HG03103 (cell line): ENCODE measurements around the gene LCP2.

Source experiments
- ATAC-seq: cut with Tn5 transposase; IDR thresholded peaks from one replicate; pipeline ENCODE4 v1.9.1; 2021; ENCODE audit warnings: low read depth; ENCODE audit not compliant: unreplicated experiment

The LCP2 gene

DNA sequence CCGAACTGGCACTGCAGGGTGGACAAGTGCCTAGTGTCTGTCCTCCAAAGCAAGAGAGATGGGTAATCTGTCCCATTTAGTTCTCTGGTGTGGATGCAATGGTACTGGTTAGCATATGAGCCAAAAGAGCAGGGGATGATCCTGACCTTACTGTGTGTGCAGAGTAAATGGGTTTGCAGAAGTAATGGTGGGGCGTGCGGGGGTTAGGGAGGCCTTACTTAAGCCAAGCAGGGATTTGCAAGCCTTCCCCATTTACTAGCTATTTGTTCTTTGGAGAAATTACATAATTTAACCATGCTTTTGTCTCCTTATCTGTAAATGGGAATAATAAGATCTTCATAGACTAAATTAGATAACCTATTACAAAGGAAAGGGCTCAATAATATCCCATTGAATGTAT is 19.9 kb upstream of the LCP2 start:
- no peak for ATAC-seq

DNA sequence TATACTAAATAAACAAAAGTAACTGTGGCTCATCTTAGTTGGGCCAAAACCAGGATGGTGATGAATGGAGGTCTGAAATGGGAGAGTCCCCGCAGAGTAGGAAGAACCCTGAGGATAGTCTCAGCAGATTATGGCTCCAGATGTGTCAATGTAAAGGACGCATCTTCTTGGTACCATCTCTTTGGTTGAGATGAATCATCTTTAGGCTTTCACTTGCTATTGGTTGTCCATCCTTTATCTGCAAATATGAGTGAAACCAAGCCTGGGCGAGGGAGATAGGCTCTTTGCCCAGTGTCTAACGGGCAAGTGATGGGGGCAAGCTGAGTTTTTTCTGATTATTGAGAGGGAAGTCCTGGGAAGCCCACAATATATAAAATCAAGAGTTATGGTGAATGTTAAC is 19.4 kb upstream of the LCP2 start:
- no peak for ATAC-seq

DNA sequence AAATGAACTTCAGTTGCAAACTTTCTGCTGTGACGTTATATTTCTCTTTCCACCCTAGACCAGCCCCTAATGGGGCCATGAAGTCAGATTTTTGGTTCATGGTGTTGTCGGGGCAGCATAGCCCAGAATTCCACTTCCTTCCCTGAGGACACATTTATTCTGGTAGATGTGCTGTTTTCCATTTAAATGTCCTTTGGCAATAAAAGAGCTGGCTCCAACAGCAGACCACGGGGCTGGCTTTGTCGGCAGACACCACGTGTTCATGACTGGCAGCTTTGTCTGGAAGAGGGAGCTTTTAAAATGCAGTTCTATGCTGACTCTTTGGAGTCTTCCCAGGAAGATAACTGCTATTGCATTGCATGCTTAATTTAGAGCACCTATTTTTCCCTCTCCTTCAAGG is 17.6 kb upstream of the LCP2 start:
- no peak for ATAC-seq

DNA sequence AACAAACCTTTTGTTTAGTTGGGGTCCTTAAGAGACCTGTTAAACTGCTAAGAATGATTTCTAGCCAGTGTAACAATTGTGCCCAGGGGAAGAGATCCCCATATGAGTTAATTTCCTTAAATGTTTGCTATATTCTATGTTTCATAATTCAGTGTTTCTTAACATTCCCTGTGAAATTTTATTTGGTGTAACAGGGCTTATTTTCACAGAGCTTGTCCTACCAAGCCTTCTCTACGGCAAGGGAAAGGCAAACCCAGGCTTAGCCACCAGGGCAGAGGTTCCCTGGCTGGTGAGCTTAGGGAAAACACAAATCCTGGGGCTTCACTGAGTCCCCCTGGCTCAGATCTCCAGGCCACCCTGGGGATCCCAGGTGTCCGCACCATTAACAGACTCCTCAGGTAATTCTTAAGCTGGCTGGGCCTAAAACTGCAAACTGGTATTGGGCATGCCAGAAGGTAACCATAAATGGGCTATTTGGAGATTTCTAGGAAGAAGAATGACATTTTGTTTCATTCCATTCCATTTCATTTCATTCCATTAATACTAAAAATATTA is 17.0 kb upstream of the LCP2 start:
- no peak for ATAC-seq

DNA sequence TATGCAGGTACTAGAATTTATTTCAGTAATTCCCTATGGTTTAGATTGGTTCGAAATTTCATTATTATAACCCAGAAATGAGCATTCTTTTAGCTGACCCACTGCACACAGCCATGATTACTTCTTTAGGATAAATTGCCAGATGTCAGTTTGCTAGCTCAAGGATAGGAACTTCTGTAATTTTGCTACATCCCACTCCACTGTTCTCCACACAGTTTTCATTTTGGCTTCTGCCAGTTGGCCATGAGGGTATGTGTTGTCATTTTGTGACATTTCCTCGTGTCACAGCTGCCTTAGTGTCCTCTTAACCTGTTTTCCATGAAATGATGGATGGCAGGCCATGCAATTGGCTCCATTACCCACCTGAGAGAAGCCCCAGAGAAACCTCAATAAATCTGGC is 16.2 kb upstream of the LCP2 start:
- no peak for ATAC-seq

DNA sequence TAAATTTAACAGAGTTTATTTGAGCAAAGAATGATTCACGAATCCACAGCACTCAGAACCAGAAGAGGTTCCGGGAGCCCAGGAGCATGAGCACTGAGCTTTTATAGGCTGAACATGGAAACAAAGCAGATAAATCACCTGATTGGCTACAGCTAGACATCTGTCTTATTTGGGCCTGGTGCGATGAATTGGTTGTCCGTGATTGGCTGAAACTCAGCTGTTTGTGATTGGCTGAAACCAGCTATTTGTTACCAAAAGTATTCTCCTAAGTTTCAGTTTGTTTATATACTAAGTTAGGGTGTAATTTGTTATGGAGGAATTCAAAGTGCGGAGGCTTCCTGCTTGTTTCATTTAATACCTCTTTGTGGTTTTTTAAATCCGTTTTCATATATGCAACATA is 15.8 kb upstream of the LCP2 start:
- no peak for ATAC-seq

DNA sequence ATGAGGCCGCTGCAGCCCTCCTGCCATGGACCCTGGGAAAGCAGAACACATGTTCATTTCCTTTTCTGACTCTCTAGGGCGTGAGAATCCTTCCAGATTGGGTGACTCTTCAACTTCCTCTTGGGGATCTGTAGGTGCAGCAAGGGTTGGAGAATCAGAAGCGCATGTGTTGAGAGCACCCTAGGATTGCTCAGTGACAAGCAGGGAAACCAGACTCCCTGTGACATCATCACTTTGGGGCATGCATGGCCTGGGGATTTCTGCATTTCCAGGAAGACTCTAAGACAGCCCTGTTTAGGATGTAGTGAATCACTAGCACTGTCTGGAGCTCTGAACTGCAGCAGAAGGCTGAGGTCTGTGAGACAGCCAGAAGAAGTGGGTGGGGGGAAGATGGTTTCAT is 15.1 kb upstream of the LCP2 start:
- peak; percentile 68 for ATAC-seq

DNA sequence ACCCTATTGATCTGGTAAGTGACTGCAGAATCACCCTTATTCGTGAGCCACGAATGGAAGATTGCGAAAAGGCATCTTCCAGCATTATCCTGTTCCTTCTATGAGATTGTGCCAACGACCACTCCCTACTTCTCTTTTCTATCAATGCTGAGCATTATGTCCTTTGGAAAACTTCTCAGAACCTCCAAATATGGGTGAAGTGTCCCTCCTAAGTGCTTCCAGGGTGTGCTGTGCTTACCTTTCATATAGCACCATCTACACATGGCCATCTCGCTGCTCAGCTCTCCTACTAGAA is 14.7 kb upstream of the LCP2 start:
- no peak for ATAC-seq

DNA sequence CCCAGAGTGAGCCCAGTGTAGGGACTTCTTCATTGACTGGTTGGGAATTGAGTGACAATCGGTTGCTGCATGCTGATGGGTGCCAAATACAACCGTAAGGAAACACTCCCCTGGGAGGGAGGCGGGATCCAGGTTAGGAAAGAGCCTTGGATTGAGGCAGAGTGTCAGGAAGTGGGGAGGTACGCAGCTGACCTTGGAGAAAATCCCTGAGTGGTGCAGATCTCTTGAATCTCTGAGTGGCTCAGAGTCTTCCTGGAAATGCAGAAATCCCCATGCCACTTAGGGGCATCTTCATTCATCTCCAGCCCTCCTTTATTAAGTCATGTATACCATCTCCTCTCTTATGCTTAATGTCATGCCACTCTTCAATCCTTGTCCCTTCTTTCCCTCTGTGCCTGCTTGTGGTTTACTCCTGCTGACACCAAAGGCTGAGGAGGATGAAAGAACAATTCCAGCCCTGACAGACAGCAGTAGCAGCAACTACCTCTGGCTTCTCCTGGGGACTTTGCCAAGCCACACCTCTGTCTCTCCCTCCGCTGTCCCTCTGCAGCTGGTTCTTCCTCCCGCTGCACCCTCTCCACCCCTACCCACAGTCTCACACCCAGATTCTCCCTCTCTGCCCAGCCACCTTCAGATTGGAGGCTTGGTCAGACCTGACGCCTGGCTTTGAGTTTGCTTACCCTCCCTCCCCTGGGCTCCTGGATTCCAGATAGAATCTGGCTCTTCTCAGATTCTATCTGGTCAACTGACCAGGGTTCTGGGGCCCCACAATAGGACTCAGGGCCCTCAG is 14.1 kb upstream of the LCP2 start:
- ATAC-seq: no peak

DNA sequence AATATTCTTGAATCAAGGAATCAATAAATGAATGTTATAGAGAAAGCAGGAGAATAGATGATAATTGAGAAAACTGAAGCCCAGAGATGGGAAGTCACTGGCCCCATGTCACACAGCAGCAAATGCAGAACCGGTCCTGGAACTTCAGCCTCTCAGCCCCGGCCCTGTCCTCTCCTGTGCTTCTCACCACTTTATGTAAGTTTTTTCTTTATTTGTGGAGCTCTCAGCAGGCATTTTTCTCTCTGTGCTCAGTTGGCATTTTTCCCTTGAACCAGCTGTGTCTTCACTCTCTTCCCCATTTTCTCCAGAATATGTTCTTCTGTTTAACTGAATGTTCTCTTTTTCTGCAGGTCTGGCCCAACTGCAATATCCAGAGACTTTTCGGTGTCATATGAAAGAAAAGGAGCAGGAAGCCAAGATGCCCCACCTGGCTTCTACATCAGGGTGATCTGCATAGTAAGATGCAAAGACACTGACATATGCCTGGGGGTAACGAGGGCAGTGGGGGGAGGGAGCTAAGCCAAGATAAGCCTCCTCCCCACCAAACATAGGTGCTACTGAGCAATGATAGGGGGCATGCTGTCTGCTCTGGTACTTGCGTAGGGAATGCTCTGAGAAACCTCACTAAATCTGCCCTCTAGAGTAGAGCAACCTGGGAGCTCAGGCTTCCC is 12.8 kb upstream of the LCP2 start:
- ATAC-seq: no peak

DNA sequence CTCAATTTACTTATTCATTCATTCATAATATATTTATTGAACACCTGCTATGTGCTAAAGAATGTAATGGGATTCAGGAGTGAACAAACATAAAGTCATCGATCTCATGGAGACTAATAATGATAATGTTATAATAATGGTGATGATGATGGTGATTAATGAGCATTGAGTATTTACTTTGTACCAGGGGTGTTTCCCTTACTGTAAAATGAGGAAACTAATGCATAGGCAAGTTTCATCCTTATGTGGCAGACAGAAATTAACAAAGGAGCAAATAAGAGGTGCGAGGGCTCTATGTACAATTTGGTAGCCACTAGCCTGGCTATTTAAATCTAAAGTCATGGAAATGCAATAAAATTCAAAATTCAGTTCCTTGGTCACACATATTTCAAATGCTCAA is 11.1 kb upstream of the LCP2 start:
- ATAC-seq: no peak

DNA sequence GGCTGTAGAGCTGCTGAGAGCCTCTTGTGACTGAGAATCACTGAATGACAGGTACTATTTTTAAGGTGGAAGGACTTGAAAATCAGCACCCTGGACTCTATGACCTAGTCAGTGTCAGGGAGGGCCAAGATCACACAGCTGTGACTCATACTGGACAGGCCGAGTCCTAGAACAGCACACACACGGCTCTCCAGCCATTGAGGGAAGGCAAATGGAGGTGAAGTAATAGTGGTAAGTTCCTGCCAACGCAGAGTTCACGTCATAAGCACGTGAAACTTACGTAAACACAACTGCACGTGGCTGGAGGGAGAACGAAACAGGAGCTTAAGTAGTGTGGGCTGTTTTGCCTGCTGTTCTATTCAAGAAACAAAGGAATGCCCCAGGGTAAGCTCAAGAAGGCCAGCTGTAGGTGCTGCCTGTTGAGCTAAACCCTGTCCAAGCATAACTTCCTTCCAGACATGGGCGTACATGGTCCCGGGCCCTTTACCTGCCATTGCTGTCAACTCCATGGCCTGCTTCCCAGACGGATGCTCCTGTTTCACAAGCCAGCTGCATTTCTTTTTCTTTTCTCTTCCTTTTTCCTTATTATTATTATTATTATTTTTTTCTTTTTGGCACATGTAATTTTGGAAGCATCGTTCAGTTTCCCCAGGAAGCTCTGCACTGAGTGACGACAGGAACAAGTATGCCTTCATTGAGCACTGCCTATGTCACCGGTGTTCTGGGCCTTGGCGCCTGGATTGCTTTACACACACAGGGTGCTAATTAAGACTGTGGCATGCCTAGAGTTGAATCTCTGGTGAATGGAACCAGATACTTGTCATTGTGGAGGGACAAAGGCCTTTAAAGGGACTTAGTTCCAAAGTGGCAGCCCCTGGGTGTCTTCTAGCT is 10.2 kb upstream of the LCP2 start:
- ATAC-seq: no peak

DNA sequence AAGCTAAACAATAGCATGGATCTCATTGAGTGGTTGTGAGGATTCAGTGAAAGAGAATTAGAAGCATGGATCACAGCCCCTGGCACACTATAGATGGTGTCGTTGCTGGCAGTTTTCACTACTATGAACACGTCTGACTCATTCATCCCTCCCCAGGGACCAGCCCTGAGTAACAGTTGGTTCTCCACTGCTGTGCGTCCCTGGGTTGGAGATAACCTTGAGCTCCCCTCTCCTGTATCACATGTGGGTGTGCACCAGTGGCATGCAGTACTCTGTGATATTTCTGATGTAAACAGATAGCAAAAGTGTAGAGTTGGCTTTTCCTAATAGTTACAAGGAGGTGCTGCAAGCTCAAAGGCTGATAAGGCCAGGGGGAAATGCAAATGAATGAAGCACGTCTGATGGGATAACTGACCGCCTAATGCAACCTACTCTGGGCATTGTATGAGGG is 8.8 kb upstream of the LCP2 start:
- ATAC-seq: peak; percentile 45

DNA sequence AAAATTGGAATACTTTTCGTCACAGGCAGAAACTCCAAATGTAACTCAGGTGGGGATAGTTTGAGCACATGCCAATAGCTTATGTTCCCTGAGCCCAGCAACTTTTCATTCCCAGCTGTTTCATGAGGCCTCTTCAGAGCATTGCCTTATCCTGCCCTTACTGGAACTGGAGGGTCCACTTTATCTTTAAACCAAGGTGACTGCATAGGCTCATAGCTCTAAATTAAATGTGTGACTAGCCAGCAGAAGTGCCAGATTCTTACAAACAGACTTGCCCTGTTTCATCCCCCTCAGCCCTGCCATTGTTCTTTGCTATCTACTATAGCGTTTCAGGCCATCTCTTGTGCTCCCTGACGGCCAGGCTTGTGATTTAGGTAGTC is 8.1 kb upstream of the LCP2 start:
- no peak for ATAC-seq

DNA sequence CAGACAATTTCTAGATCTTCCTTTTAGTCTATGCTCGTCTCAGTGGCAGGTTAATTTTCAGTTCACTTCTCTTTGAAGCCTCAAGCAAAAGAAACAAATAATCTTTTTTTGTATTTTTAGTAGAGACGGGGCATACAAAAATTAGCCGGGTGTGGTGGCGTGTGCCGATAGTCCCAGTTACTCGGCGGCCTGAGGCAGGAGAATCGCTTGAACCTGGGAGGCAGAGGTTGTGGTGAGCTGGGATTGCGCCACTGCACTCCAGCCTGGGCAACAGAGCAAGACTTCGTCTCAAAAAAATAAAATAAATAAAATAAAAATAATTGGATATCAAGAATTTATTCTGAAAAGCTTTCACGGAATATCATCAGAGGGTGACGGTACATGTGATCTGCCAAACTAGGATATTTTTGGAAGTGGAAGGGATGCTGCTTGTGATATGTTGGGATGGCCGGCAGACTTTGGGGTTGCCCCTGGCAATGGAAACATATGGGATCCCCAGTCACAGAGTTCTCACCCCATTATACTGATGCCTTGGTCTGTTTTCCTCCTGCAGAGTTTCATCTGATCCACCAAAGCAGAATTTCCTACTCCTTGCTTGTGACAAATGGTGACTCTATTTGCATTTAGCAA is 7.6 kb upstream of the LCP2 start:
- ATAC-seq: no peak

DNA sequence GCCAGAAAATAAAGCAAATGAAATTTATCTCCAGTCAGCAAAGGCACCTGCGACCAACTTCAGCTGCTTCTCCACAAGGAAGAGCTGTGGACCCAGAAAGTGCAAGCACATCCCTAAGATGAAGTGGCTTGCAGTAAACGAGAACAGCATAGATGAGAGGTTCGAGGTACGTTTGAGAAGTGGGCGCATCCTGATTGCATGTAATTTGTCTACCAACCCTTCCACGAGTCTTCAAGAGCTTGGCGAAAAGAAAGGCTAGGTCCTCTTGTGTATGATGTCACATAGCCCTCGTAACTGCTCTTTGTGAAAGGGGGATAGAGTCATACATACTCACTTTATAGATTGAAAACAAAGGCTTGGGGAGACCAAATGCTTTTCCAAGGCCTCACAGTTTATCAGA is 6.0 kb upstream of the LCP2 start:
- ATAC-seq: no peak

DNA sequence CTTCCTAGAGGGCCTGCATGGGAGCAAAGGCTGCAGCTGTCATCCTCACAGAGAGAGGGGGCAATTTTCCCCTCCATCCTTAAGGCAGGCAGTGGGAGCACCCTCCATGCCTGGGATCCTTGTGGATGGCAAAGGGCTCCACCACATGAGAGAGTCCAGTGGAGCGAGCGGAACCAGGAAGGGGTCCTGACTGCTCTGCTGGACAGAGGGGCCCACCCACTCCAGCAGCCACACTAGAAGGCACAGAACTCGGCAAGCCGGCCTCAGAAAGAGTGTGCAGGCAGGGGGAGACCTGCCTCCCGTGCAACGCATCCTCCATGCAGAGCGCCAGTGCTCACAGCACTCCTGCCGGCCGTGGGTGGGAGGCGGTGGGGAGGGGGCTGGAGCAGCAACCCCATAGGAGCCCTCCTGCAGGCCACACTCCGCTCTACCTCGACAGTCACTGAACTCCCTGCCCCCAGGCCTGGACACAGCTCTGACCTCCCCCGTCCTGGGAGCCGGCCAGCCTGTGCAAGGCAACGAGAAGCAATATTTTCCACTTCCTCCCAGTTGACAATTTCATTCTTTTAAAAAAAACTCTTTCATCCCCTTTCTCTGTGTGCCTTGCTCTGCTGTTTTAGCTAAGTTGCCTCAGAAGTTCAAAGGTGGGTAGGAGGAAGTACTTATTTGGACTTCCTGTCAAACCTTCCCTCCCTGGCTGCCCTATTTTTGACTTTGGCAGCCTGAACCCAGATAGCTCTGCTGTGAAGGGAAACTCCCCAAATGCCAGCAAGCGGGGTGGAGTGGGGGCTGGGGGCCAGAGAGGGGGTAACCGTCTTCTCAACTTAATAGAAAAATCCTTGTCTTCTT is 5.3 kb upstream of the LCP2 start:
- ATAC-seq: peak; percentile 79

DNA sequence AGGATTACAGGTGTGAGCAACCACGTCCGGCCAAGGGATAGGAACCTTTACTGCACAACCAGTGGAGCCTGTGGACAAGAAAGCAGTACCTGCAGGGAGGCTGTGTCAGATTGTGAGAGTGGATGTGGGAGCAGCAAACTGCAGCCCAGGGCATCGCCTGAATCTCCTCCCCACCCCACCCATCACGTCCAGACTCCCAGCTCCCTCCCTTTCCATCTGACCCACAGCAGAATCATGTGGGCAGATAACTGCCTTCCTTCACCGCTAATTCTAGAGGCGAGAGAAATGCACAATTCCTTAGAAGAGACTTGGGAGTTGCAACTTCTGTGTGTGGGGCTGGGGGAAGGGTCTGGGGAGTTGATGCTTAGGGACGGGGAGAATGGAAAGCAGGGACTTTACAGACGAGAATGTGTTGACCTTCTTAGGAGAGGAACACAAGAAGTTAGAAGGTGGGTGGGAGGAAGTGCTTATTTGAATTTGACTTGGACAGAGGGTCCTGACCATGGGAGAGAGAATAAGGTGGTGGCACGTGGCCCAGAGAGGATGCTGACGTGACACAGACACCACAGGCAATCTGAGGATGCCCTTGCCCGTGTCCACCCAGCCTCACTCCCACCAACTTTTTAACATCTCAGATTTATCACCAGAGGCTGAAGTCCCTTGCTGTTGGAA is 4.5 kb upstream of the LCP2 start:
- no peak for ATAC-seq

DNA sequence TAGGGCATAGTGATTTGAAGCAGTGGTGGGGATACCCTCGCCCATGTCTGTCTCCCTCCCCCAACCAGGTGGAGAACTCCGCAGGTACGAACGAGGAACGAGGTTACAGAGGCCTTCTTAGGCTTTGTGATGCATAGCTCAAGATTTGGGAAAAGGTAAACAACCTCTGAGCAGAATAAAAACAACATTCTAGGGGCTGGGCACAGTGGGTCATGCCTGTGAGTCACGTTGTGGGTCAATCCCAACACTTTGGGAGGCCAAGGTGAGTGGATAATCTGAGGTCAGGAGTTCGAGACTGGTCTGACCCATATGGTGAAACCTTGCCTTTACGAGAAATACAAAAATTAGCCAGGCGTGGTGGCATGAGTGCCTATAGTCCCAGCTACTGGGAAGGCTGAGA is 3.6 kb upstream of the LCP2 start:
- no peak for ATAC-seq
